Measurements from ENCODE around the gene APOBEC4. TPM values are rescaled to one million over a fixed set of nuclear protein-coding genes. Genes with fewer than 3 reads are reported as not detected.

Gene APOBEC4
- polyA plus RNA-seq, 1 of the 3 experiments (the other 2 are of a cell fraction) = not detected

GRCh38 chr1:183653462-183653794 lies 312 bp upstream of the APOBEC4 start:
- Histone ChIP-seq H3K27me3 (ENCODE audit: insufficient read depth) (no peaks in the 10 kb centered on the region), H3F3A (replicated peaks; ENCODE audit: insufficient read depth) (no peaks in the 10 kb centered on the region), H3K9me3 (no peaks in the 10 kb centered on the region), H3K79me2 (ENCODE audit: insufficient read depth) (no peaks in the 10 kb centered on the region), H3K4me1 (ENCODE audit: control insufficient read depth in 1 of 2, insufficient read depth in 2 of 2, low read depth in 1 of 2, low read length in 1 of 2) (peaks cover 2 to 9% of the 10 kb centered on the region in 2 experiments; a peak in 3 of 4 replicates), H3K36me3 (replicated peaks in 1 of 2; ENCODE audit: control insufficient read depth in 1 of 2, insufficient read depth in 2 of 2, low read length in 1 of 2) (no peaks in the 10 kb centered on the region), H3K4me2 (no peak overlapping the region), H3K4me3 (ENCODE audit: low read depth in 2 of 2, low read length in 1 of 2) (no peak overlapping the region), H3K9me2 (no peaks in the 10 kb centered on the region), H2AFZ (ENCODE audit: low read depth) (no peak overlapping the region), H3K9ac (no peak overlapping the region), H4K20me1 (ENCODE audit: insufficient read depth) (no peaks in the 10 kb centered on the region), H3K27ac (ENCODE audit: low read depth in 2 of 2, low read length in 1 of 2) (no peak overlapping the region)
- TF ChIP-seq, protein P1, sequence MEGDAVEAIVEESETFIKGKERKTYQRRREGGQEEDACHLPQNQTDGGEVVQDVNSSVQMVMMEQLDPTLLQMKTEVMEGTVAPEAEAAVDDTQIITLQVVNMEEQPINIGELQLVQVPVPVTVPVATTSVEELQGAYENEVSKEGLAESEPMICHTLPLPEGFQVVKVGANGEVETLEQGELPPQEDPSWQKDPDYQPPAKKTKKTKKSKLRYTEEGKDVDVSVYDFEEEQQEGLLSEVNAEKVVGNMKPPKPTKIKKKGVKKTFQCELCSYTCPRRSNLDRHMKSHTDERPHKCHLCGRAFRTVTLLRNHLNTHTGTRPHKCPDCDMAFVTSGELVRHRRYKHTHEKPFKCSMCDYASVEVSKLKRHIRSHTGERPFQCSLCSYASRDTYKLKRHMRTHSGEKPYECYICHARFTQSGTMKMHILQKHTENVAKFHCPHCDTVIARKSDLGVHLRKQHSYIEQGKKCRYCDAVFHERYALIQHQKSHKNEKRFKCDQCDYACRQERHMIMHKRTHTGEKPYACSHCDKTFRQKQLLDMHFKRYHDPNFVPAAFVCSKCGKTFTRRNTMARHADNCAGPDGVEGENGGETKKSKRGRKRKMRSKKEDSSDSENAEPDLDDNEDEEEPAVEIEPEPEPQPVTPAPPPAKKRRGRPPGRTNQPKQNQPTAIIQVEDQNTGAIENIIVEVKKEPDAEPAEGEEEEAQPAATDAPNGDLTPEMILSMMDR (IDR thresholded peaks at IDR 0.05) = no peak
- TF ChIP-seq TEAD4 (IDR thresholded peaks at IDR 0.05; ENCODE audit: borderline replicate concordance, insufficient read depth) (no peak), EP300 (IDR thresholded peaks at IDR 0.05; ENCODE audit: borderline replicate concordance in 1 of 2, low read depth in 1 of 2, low read length in 1 of 2) (no peak), FOXJ3 (CRISPR knock-in tag; IDR thresholded peaks at IDR 0.05) (no peak), USF1 (IDR thresholded peaks at IDR 0.05; ENCODE audit: borderline replicate concordance, low read depth) (no peak), TAF1 (IDR thresholded peaks at IDR 0.05; ENCODE audit: borderline replicate concordance, low read depth, low read length) (no peak), SIN3A (IDR thresholded peaks at IDR 0.05; ENCODE audit: borderline replicate concordance, low read depth, low read length) (no peak), RFX5 (IDR thresholded peaks at IDR 0.05; ENCODE audit: low read length) (no peak)
- TF ChIP-seq, protein P2, sequence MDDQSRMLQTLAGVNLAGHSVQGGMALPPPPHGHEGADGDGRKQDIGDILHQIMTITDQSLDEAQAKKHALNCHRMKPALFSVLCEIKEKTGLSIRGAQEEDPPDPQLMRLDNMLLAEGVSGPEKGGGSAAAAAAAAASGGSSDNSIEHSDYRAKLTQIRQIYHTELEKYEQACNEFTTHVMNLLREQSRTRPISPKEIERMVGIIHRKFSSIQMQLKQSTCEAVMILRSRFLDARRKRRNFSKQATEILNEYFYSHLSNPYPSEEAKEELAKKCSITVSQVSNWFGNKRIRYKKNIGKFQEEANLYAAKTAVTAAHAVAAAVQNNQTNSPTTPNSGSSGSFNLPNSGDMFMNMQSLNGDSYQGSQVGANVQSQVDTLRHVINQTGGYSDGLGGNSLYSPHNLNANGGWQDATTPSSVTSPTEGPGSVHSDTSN (IDR thresholded peaks at IDR 0.05) = no peak
- DNase-seq = no peak
- ChIA-PET POLR2A (no interaction called here), CTCF (interaction anchor here (1.0 to 6.1 kb wide), 5 partner anchors 17 to 267 kb away, joined by 3 to 219 read pairs (median 39); no protein-coding TSS in a partner anchor)
- WGBS (ENCODE audit: low lambda C conversion rate) = 72% methylated on average over 3 of the region's 3 CpGs

GRCh38 chr1:183652107-183652506 lies 1.0 kb downstream of the APOBEC4 start:
- Histone ChIP-seq H3K9ac (no peak overlapping the region), H4K20me1 (ENCODE audit: insufficient read depth) (no peaks in the 10 kb centered on the region), H3K27me3 (ENCODE audit: insufficient read depth) (no peaks in the 10 kb centered on the region), H3F3A (replicated peaks; ENCODE audit: insufficient read depth) (no peaks in the 10 kb centered on the region), H3K9me2 (no peaks in the 10 kb centered on the region), H3K79me2 (ENCODE audit: insufficient read depth) (no peaks in the 10 kb centered on the region), H3K27ac (ENCODE audit: low read depth in 2 of 2, low read length in 1 of 2) (no peak overlapping the region), H3K9me3 (no peaks in the 10 kb centered on the region), H3K4me2 (no peak overlapping the region), H2AFZ (ENCODE audit: low read depth) (no peak overlapping the region), H3K4me1 (ENCODE audit: control insufficient read depth in 1 of 2, insufficient read depth in 2 of 2, low read depth in 1 of 2, low read length in 1 of 2) (peaks cover 2 to 9% of the 10 kb centered on the region in 2 experiments; a peak in 3 of 4 replicates), H3K4me3 (ENCODE audit: low read depth in 2 of 2, low read length in 1 of 2) (no peak overlapping the region), H3K36me3 (replicated peaks in 1 of 2; ENCODE audit: control insufficient read depth in 1 of 2, insufficient read depth in 2 of 2, low read length in 1 of 2) (no peaks in the 10 kb centered on the region)
- WGBS (ENCODE audit: low lambda C conversion rate) = 96% methylated on average over 1 of the region's 1 CpG
- ChIA-PET CTCF (interaction anchor here (1.2 to 6.1 kb wide), 3 partner anchors 18 to 268 kb away, joined by 3 to 219 read pairs (median 39); no protein-coding TSS in a partner anchor), POLR2A (no interaction called here)
- DNase-seq = no peak
- TF ChIP-seq TCF12 (IDR thresholded peaks at IDR 0.05) = no peak
- no peak for TF ChIP-seq MXI1 (IDR thresholded peaks at IDR 0.05; ENCODE audit: low read depth, low read length)
- TF ChIP-seq, protein P3, sequence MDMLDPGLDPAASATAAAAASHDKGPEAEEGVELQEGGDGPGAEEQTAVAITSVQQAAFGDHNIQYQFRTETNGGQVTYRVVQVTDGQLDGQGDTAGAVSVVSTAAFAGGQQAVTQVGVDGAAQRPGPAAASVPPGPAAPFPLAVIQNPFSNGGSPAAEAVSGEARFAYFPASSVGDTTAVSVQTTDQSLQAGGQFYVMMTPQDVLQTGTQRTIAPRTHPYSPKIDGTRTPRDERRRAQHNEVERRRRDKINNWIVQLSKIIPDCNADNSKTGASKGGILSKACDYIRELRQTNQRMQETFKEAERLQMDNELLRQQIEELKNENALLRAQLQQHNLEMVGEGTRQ (IDR thresholded peaks at IDR 0.05; ENCODE audit: borderline replicate concordance, low read depth, low read length) = no peak
- no peak for TF ChIP-seq SMC3 (IDR thresholded peaks at IDR 0.05; ENCODE audit: low read depth, low read length)
- no peak for TF ChIP-seq CHD2 (IDR thresholded peaks at IDR 0.05; ENCODE audit: low read length, partially characterized antibody)
- no peak for TF ChIP-seq RCOR1 (IDR thresholded peaks at IDR 0.05; ENCODE audit: low read length)
- TF ChIP-seq, protein P2 (IDR thresholded peaks at IDR 0.05) = no peak
- TF ChIP-seq ELF1 (IDR thresholded peaks at IDR 0.05) = no peak
- no peak for TF ChIP-seq MEF2A (IDR thresholded peaks at IDR 0.05; ENCODE audit: borderline replicate concordance, low read depth)
- TF ChIP-seq SIN3A (IDR thresholded peaks at IDR 0.05; ENCODE audit: borderline replicate concordance, low read depth, low read length) = no peak
- no peak for TF ChIP-seq EZH2phosphoT487 (IDR thresholded peaks at IDR 0.05; ENCODE audit: borderline replicate concordance, low read depth)
- no peak for TF ChIP-seq RAD21 (IDR thresholded peaks at IDR 0.05; ENCODE audit: low read length)
- TF ChIP-seq IRF3 (IDR thresholded peaks at IDR 0.05; ENCODE audit: low read depth, low read length) = no peak

Data from SK-N-SH (cell line).